NB4 (cell line): ENCODE data around the gene LBR.

Experiments used
- DNase-seq: peaks from one replicate; pipeline ENCODE4 v3.0.0; 2010; ENCODE audit warnings: low read depth
- H3K4me3 ChIP-seq: one replicate; pipeline ENCODE4 v1.5.1; 2011; ENCODE audit warnings: mild to moderate bottlenecking, low read depth, low read length, moderate library complexity
- CTCF ChIP-seq: IDR thresholded peaks from one replicate; pipeline ENCODE4 v1.5.1; 2012; ENCODE audit warnings: low read depth, low read length
- MAX ChIP-seq: IDR thresholded peaks from 2 replicates; pipeline ENCODE4 v1.6.1; 2011; ENCODE audit warnings: low read depth, low read length
- MYC ChIP-seq: IDR thresholded peaks from 2 replicates; pipeline ENCODE4 v1.6.1; 2011; ENCODE audit warnings: low read depth, low read length
- POLR2A ChIP-seq: IDR thresholded peaks from 2 replicates; pipeline ENCODE4 v1.6.1; 2011; ENCODE audit warnings: mild to moderate bottlenecking; ENCODE audit not compliant: insufficient read length; ENCODE audit errors: extremely low read depth

The LBR gene

GRCh38 chr1:225446981-225447615 lies 19.3 kb upstream of the LBR start:
- TF ChIP-seq MAX: no peak
- TF ChIP-seq MYC: no peak
- TF ChIP-seq POLR2A: no peak
- no peak overlapping the region for H3K4me3 ChIP-seq
- DNase-seq: no peak

- TF ChIP-seq MAX (no peak), MYC (no peak), CTCF (no peak), POLR2A (no peak)
- no peak overlapping the region for H3K4me3 ChIP-seq
- DNase-seq: no peak
Measured at GRCh38 chr1:225446595-225446960, 18.7 kb upstream of the LBR start.

GRCh38 chr1:225445639-225446594 lies 18.1 kb upstream of the LBR start:
- DNase-seq: no peak
- no peak overlapping the region for H3K4me3 ChIP-seq
- TF ChIP-seq MAX: no peak
- TF ChIP-seq POLR2A: no peak

- TF ChIP-seq CTCF: no peak
- TF ChIP-seq POLR2A: no peak
- TF ChIP-seq MAX: no peak
- TF ChIP-seq MYC: no peak
- no peak for DNase-seq
- no peak overlapping the region for H3K4me3 ChIP-seq
Measured at GRCh38 chr1:225442123-225442505, 14.3 kb upstream of the LBR start.

- DNase-seq: no peak
- peak; percentile 17 for TF ChIP-seq CTCF
- TF ChIP-seq POLR2A: no peak
- TF ChIP-seq MAX: no peak
- no peak for TF ChIP-seq MYC
- H3K4me3 ChIP-seq: no peak overlapping the region
Measured at GRCh38 chr1:225441314-225442122, 13.7 kb upstream of the LBR start.

GRCh38 chr1:225440380-225441221 lies 12.8 kb upstream of the LBR start:
- no peak for TF ChIP-seq MAX
- DNase-seq: no peak
- H3K4me3 ChIP-seq: no peak overlapping the region
